ENCODE data around the gene SCARB2.
A peak's percentile ranks its signal among the peaks of the same experiment; 100 is the strongest.

The SCARB2 gene

GRCh38 chr4:76211769-76212708 is 1.6 kb downstream of the SCARB2 start:
- peak overlapping the region; percentile 93 for H3K27ac ChIP-seq (ENCODE audit: low read length)
- peak overlapping the region; percentile 100 for H3K4me2 ChIP-seq (ENCODE audit: insufficient read depth, low read length)
- peaks cover 7% of the 10 kb centered on the region; the same call in 1 of the 2 replicates for H4K20me1 ChIP-seq (ENCODE audit: insufficient read depth, low read length)
- peak overlapping the region in 1 of 2 experiments; percentile 90; a peak in 2 of 4 replicates for H3K4me3 ChIP-seq (ENCODE audit: low read depth in 1 of 2, low read length in 2 of 2)
- peaks cover 3% of the 10 kb centered on the region for H3K36me3 ChIP-seq (ENCODE audit: insufficient read depth, low read length)
- no peak for TF ChIP-seq EZH2 (IDR thresholded peaks at IDR 0.05; ENCODE audit: borderline replicate concordance, low read depth, low read length, severe bottlenecking)
- TF ChIP-seq, protein P1, sequence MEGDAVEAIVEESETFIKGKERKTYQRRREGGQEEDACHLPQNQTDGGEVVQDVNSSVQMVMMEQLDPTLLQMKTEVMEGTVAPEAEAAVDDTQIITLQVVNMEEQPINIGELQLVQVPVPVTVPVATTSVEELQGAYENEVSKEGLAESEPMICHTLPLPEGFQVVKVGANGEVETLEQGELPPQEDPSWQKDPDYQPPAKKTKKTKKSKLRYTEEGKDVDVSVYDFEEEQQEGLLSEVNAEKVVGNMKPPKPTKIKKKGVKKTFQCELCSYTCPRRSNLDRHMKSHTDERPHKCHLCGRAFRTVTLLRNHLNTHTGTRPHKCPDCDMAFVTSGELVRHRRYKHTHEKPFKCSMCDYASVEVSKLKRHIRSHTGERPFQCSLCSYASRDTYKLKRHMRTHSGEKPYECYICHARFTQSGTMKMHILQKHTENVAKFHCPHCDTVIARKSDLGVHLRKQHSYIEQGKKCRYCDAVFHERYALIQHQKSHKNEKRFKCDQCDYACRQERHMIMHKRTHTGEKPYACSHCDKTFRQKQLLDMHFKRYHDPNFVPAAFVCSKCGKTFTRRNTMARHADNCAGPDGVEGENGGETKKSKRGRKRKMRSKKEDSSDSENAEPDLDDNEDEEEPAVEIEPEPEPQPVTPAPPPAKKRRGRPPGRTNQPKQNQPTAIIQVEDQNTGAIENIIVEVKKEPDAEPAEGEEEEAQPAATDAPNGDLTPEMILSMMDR (IDR thresholded peaks at IDR 0.05; ENCODE audit: borderline replicate concordance, extremely low read depth, low read length, poor library complexity, severe bottlenecking) = no peak
- DNase-seq (no peak), ATAC-seq (ENCODE audit: insufficient read depth, low read depth) (no peak)
- H3K4me1 ChIP-seq (ENCODE audit: insufficient read depth, low read length) = peaks cover 42% of the 10 kb centered on the region
- H3K9ac ChIP-seq (ENCODE audit: low read depth, low read length) = peak overlapping the region; percentile 92
- H3K79me2 ChIP-seq (ENCODE audit: insufficient read depth, low read length) = peaks cover 58% of the 10 kb centered on the region
- no peaks in the 10 kb centered on the region for H3K9me3 ChIP-seq (ENCODE audit: insufficient read depth, low read length, severe bottlenecking)
- no peak overlapping the region for H2AFZ ChIP-seq (ENCODE audit: low read depth, low read length)
- no peaks in the 10 kb centered on the region for H3K27me3 ChIP-seq (ENCODE audit: insufficient read depth, low read length, poor library complexity)

DNA sequence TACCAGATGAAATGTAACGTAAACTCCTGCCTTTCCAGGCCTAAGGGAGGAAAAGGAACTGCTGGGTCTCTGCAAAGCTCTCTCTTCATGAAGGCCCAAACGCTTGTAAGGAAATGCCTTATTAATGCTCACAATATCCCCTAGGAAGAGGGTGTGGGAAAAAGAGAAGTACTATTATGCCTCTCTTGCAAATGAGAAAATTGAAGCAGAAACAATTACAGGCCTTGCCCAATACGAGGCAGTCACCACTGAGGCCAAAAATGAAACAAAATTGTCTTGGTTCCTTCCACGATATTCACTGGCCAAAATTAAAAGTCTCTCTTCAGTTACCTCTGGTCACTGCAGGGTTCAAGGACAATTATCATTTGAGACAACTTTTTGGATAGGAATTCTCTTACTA is 3.2 kb downstream of the SCARB2 start:
- H3K9ac ChIP-seq (ENCODE audit: low read depth, low read length) = no peak overlapping the region
- no peak overlapping the region for H3K27ac ChIP-seq (ENCODE audit: low read length)

GRCh38 chr4:76209881-76210280 is 3.7 kb downstream of the SCARB2 start:
- Histone ChIP-seq H4K20me1 (ENCODE audit: insufficient read depth, low read length) (peaks cover 7% of the 10 kb centered on the region; the same call in 1 of the 2 replicates), H2AFZ (ENCODE audit: low read depth, low read length) (no peak overlapping the region), H3K27me3 (ENCODE audit: insufficient read depth, low read length, poor library complexity) (no peaks in the 10 kb centered on the region), H3K36me3 (ENCODE audit: insufficient read depth, low read length) (peaks cover 3% of the 10 kb centered on the region), H3K9ac (ENCODE audit: low read depth, low read length) (no peak overlapping the region), H3K79me2 (ENCODE audit: insufficient read depth, low read length) (peaks cover 69% of the 10 kb centered on the region), H3K4me3 (ENCODE audit: low read depth in 1 of 2, low read length in 2 of 2) (no peak overlapping the region), H3K4me1 (ENCODE audit: insufficient read depth, low read length) (peaks cover 38% of the 10 kb centered on the region), H3K9me3 (ENCODE audit: insufficient read depth, low read length, severe bottlenecking) (no peaks in the 10 kb centered on the region), H3K27ac (ENCODE audit: low read length) (no peak overlapping the region), H3K4me2 (ENCODE audit: insufficient read depth, low read length) (no peak overlapping the region; the same call in 1 of the 2 replicates)
- ATAC-seq (ENCODE audit: insufficient read depth, low read depth) = no peak
- TF ChIP-seq, protein P1 (IDR thresholded peaks at IDR 0.05; ENCODE audit: borderline replicate concordance, extremely low read depth, low read length, poor library complexity, severe bottlenecking) = no peak
- TF ChIP-seq EZH2 (IDR thresholded peaks at IDR 0.05; ENCODE audit: borderline replicate concordance, low read depth, low read length, severe bottlenecking) = no peak
- DNase-seq = no peak

More for the DNA sequence above, 3.2 kb downstream of the SCARB2 start:
- ATAC-seq (ENCODE audit: insufficient read depth, low read depth) = no peak
- Histone ChIP-seq H3K9me3 (ENCODE audit: insufficient read depth, low read length, severe bottlenecking) (no peaks in the 10 kb centered on the region), H2AFZ (ENCODE audit: low read depth, low read length) (no peak overlapping the region), H4K20me1 (ENCODE audit: insufficient read depth, low read length) (peaks cover 7% of the 10 kb centered on the region; the same call in 1 of the 2 replicates), H3K4me2 (ENCODE audit: insufficient read depth, low read length) (no peak overlapping the region), H3K36me3 (ENCODE audit: insufficient read depth, low read length) (peaks cover 3% of the 10 kb centered on the region), H3K79me2 (ENCODE audit: insufficient read depth, low read length) (peaks cover 68% of the 10 kb centered on the region), H3K4me3 (ENCODE audit: low read depth in 1 of 2, low read length in 2 of 2) (no peak overlapping the region), H3K27me3 (ENCODE audit: insufficient read depth, low read length, poor library complexity) (no peaks in the 10 kb centered on the region), H3K4me1 (ENCODE audit: insufficient read depth, low read length) (peaks cover 42% of the 10 kb centered on the region)
- DNase-seq = no peak
- TF ChIP-seq, protein P1 (IDR thresholded peaks at IDR 0.05; ENCODE audit: borderline replicate concordance, extremely low read depth, low read length, poor library complexity, severe bottlenecking) = no peak
- no peak for TF ChIP-seq EZH2 (IDR thresholded peaks at IDR 0.05; ENCODE audit: borderline replicate concordance, low read depth, low read length, severe bottlenecking)
